ENCODE data around the gene BCKDK. TPM values are rescaled to one million over a fixed set of nuclear protein-coding genes. Genes with fewer than 3 reads are reported as not detected.
A peak's percentile ranks its signal among the peaks of the same experiment; 100 is the strongest.

Gene BCKDK
- total and polyA plus RNA-seq, 2 of the 13 experiments (the other 11 are each of a cell fraction or from before 2014, with no cell fraction given): 24.9 to 42.6 TPM

- no peak for TF ChIP-seq ZNF800 (CRISPR knock-in tag; IDR thresholded peaks at IDR 0.05)
- TF ChIP-seq ZFY (CRISPR knock-in tag; IDR thresholded peaks at IDR 0.05): peak; percentile 45; the same call in 1 of the 2 replicates
- TF ChIP-seq HES4 (CRISPR knock-in tag; IDR thresholded peaks at IDR 0.05; ENCODE audit: borderline replicate concordance): no peak
- TF ChIP-seq ZNF615 (CRISPR knock-in tag; IDR thresholded peaks at IDR 0.05; ENCODE audit: borderline replicate concordance): no peak
- no peak for TF ChIP-seq U2AF2 (IDR thresholded peaks at IDR 0.05; ENCODE audit: low read depth, low read length)
- no peak for TF ChIP-seq NCOA1 (CRISPR knock-in tag; IDR thresholded peaks at IDR 0.05)
- TF ChIP-seq SAP130 (CRISPR knock-in tag; IDR thresholded peaks at IDR 0.05; ENCODE audit: low read depth): peak; percentile 42; the same call in 1 of the 2 replicates
- 0 out of 2 replicates have a peak, but pooled peaks have one; percentile 56 for TF ChIP-seq SP1 (IDR thresholded peaks at IDR 0.05)
- no peak for TF ChIP-seq SP1 (CRISPR knock-in tag; IDR thresholded peaks at IDR 0.05)
- 0 out of 2 replicates have a peak, but pooled peaks have one; percentile 5 for TF ChIP-seq FOXO1 (CRISPR knock-in tag; IDR thresholded peaks at IDR 0.05)
- no peak for TF ChIP-seq ZMAT5 (CRISPR knock-in tag; IDR thresholded peaks at IDR 0.05; ENCODE audit: borderline replicate concordance, low read depth)
- no peak for TF ChIP-seq NCOR1 (IDR thresholded peaks at IDR 0.05; ENCODE audit: borderline replicate concordance, low read length)
- TF ChIP-seq ZNF160 (CRISPR knock-in tag; IDR thresholded peaks at IDR 0.05): 0 out of 2 replicates have a peak, but pooled peaks have one; percentile 33
- TF ChIP-seq ATM (IDR thresholded peaks at IDR 0.05; ENCODE audit: borderline replicate concordance): 0 out of 2 replicates have a peak, but pooled peaks have one; percentile 48
- TF ChIP-seq ZNF337 (CRISPR knock-in tag; IDR thresholded peaks at IDR 0.05; ENCODE audit: borderline replicate concordance, low read depth): no peak
- no peak for TF ChIP-seq EEA1 (CRISPR knock-in tag; IDR thresholded peaks at IDR 0.05; ENCODE audit: borderline replicate concordance)
- no peak for TF ChIP-seq MTF2 (CRISPR knock-in tag; IDR thresholded peaks at IDR 0.05; ENCODE audit: borderline replicate concordance)
- TF ChIP-seq ELK4 (CRISPR knock-in tag; IDR thresholded peaks at IDR 0.05; ENCODE audit: borderline replicate concordance): no peak
- no peak for TF ChIP-seq ZNF138 (CRISPR knock-in tag; IDR thresholded peaks at IDR 0.05; ENCODE audit: low read depth)
- TF ChIP-seq, protein P1, sequence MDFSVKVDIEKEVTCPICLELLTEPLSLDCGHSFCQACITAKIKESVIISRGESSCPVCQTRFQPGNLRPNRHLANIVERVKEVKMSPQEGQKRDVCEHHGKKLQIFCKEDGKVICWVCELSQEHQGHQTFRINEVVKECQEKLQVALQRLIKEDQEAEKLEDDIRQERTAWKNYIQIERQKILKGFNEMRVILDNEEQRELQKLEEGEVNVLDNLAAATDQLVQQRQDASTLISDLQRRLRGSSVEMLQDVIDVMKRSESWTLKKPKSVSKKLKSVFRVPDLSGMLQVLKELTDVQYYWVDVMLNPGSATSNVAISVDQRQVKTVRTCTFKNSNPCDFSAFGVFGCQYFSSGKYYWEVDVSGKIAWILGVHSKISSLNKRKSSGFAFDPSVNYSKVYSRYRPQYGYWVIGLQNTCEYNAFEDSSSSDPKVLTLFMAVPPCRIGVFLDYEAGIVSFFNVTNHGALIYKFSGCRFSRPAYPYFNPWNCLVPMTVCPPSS (IDR thresholded peaks at IDR 0.05): no peak
- TF ChIP-seq TEAD3 (CRISPR knock-in tag; optimal IDR thresholded peaks at IDR 0.05; ENCODE audit: borderline replicate concordance): peak; percentile 1
- TF ChIP-seq ZFP37 (CRISPR knock-in tag; IDR thresholded peaks at IDR 0.05; ENCODE audit: borderline replicate concordance): no peak
- TF ChIP-seq, protein P2, sequence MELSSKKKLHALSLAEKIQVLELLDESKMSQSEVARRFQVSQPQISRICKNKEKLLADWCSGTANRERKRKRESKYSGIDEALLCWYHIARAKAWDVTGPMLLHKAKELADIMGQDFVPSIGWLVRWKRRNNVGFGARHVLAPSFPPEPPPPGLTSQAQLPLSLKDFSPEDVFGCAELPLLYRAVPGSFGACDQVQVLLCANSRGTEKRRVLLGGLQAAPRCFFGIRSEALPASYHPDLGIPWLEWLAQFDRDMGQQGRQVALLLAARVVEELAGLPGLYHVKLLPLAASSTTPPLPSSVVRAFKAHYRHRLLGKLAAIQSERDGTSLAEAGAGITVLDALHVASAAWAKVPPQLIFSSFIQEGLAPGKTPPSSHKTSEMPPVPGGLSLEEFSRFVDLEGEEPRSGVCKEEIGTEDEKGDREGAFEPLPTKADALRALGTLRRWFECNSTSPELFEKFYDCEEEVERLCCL (CRISPR knock-in tag; IDR thresholded peaks at IDR 0.05; ENCODE audit: borderline replicate concordance): no peak
- no peak for TF ChIP-seq SYNCRIP (IDR thresholded peaks at IDR 0.05; ENCODE audit: insufficient read depth, low read depth, low read length)
Measured at GRCh38 chr16:31135535-31136286, 27.5 kb downstream of the BCKDK start, which contains the start of gene PRSS8 (continued).
